Upper lobe of right lung (tissue), 1 donor: ENCODE results near the gene ZNF281. TPM values are rescaled to one million over a fixed set of nuclear protein-coding genes. Genes with fewer than 3 reads are reported as not detected.

Experiments used
- ATAC-seq: fragments of 200-7000 bp; cut with Tn5 transposase; one replicate; pipeline ENCODE4 v1.9.1; 2020; ENCODE audit warnings: mild to moderate bottlenecking, moderate library complexity
- DNase-seq: peaks from one replicate; pipeline ENCODE4 v3.0.0-alpha.2; 2020
- H3K27ac ChIP-seq: fragments of 200-600 bp; one replicate; pipeline ENCODE4 v1.8.0; 2022
- H3K27me3 ChIP-seq: fragments of 200-600 bp; one replicate; pipeline ENCODE4 v1.8.0; 2022; ENCODE audit warnings: mild to moderate bottlenecking
- H3K36me3 ChIP-seq: fragments of 200-600 bp; one replicate; pipeline ENCODE4 v1.8.0; 2022
- H3K4me1 ChIP-seq: fragments of 200-600 bp; one replicate; pipeline ENCODE4 v1.8.0; 2022
- H3K4me3 ChIP-seq: fragments of 200-600 bp; one replicate; pipeline ENCODE4 v1.8.0; 2022; ENCODE audit warnings: mild to moderate bottlenecking
- H3K9me3 ChIP-seq: fragments of 200-600 bp; one replicate; pipeline ENCODE4 v1.8.0; 2022
- CTCF ChIP-seq: fragments of 200-600 bp; IDR thresholded peaks from one replicate; pipeline ENCODE4 v1.8.0; 2022; ENCODE audit warnings: antibody characterized with exemption
- intact Hi-C: fragments of 100-400 bp; cut with DNase I; formaldehyde crosslinking; loops from one replicate; pipeline ENCODE4 v1.11.0; 2022
- total RNA-seq: library from RNA; stranded (reverse); fragmentation: NEBNext Ultra II Directional; extraction: Animal tissue kit (Norgen Biotek cat#: 25700); gene quantifications from one replicate; pipeline ENCODE4 v1.2.1, GENCODE V29; 2021
- donor health status: DM: no; HTN: yes; CAD: no; lungs with severe emphysema.

ZNF281 gene
- total RNA-seq, 1 donor from 2014 or later = 19.5 TPM

- Histone ChIP-seq H3K4me3 (no peak overlapping the region), H3K27me3 (no peaks in the 10 kb centered on the region), H3K27ac (no peak overlapping the region), H3K36me3 (no peaks in the 10 kb centered on the region), H3K9me3 (no peaks in the 10 kb centered on the region), H3K4me1 (peaks cover 5% of the 10 kb centered on the region)
- ATAC-seq = peak; percentile 79
- no peak for DNase-seq
- intact Hi-C loops = no loop called here
- no peak for TF ChIP-seq CTCF
These were observed 37.5 kb downstream of the ZNF281 start for GRCh38 chr1:200372095-200372884.

- Histone ChIP-seq H3K4me1 (peaks cover 5% of the 10 kb centered on the region), H3K27ac (no peak overlapping the region), H3K36me3 (no peaks in the 10 kb centered on the region), H3K9me3 (no peaks in the 10 kb centered on the region), H3K27me3 (no peaks in the 10 kb centered on the region), H3K4me3 (no peak overlapping the region)
- no peak for TF ChIP-seq CTCF
- no peak for DNase-seq
- intact Hi-C loops = no loop called here
- no peak for ATAC-seq
These were observed 40.1 kb downstream of the ZNF281 start for GRCh38 chr1:200369706-200370105.

- Histone ChIP-seq H3K9me3 (no peaks in the 10 kb centered on the region), H3K27ac (no peak overlapping the region), H3K4me1 (peaks cover 5% of the 10 kb centered on the region), H3K4me3 (no peak overlapping the region), H3K36me3 (no peaks in the 10 kb centered on the region), H3K27me3 (no peaks in the 10 kb centered on the region)
- DNase-seq = no peak
- no peak for TF ChIP-seq CTCF
- intact Hi-C loops = no loop called here
- no peak for ATAC-seq
These were observed 40.7 kb downstream of the ZNF281 start for GRCh38 chr1:200369131-200369530.

- TF ChIP-seq CTCF = no peak
- Histone ChIP-seq H3K4me3 (no peak overlapping the region), H3K27me3 (no peaks in the 10 kb centered on the region), H3K27ac (no peak overlapping the region), H3K36me3 (no peaks in the 10 kb centered on the region), H3K4me1 (peaks cover 5% of the 10 kb centered on the region), H3K9me3 (no peaks in the 10 kb centered on the region)
- no peak for ATAC-seq
- intact Hi-C loops = no loop called here
- no peak for DNase-seq
These were observed 41.3 kb downstream of the ZNF281 start for GRCh38 chr1:200368556-200368955.

GRCh38 chr1:200367841-200368534 is 41.8 kb downstream of the ZNF281 start:
- H3K36me3 ChIP-seq = no peaks in the 10 kb centered on the region
- intact Hi-C loops = no loop called here
- ATAC-seq = peak; percentile 45
- no peak overlapping the region for H3K4me3 ChIP-seq
- no peaks in the 10 kb centered on the region for H3K9me3 ChIP-seq
- no peak for DNase-seq
- TF ChIP-seq CTCF = no peak
- H3K4me1 ChIP-seq = peaks cover 5% of the 10 kb centered on the region
- H3K27ac ChIP-seq = no peak overlapping the region
- H3K27me3 ChIP-seq = no peaks in the 10 kb centered on the region
